A673 (cell line): ENCODE measurements around the gene CTTNBP2NL. TPM values are rescaled to one million over a fixed set of nuclear protein-coding genes. Genes with fewer than 3 reads are reported as not detected.

Source experiments
- Bru-seq: library from RNA; stranded (reverse); fragments of 400-500 nt; gene quantifications from one replicate; lab custom pipeline; 2021; lab: Mats Ljungman, UMichigan
- BruChase-seq, 2 experiments: library from RNA; stranded (reverse); fragments of 400-500 nt; gene quantifications; one replicate each; lab custom pipeline; 2021; lab: Mats Ljungman, UMichigan
- BruUV-seq: library from RNA; stranded (reverse); fragments of 400-500 nt; replicated peaks from 2 replicates; lab custom pipeline; 2021; lab: Mats Ljungman, UMichigan
- CTCF ChIA-PET: fragments of 300-600 bp; sonication (Branson Sonifier 250); formaldehyde crosslinking; loops from one replicate; lab custom pipeline; 2022; ENCODE audit warnings: antibody characterized with exemption; lab: Charles Lee
- POLR2A ChIA-PET: fragments of 300-600 bp; sonication (Branson Sonifier 250); formaldehyde crosslinking; loops from one replicate; lab custom pipeline; 2022; ENCODE audit warnings: antibody characterized with exemption; ENCODE audit not compliant: low non-redundant PET; lab: Charles Lee
- DNase-seq: peaks from one replicate; pipeline ENCODE4 v3.0.0-alpha.2; 2015; ENCODE audit warnings: low spot score
- H3K27ac ChIP-seq: fragments of 200-600 bp; sonication (generic); 2 replicates; pipeline ENCODE4 v1.5.1; 2016; ENCODE audit warnings: mixed run types, low read depth, mild to moderate bottlenecking, mixed read lengths, antibody characterized with exemption, low read length; ENCODE audit not compliant: poor library complexity, severe bottlenecking
- H3K27me3 ChIP-seq: fragments of 200-600 bp; sonication (generic); replicated peaks from 2 replicates; pipeline ENCODE4 v1.6.1; 2017; ENCODE audit warnings: mixed run types, low read depth, mild to moderate bottlenecking, mixed read lengths, antibody characterized with exemption, low read length; ENCODE audit not compliant: insufficient read depth, poor library complexity
- H3K36me3 ChIP-seq: fragments of 200-600 bp; sonication (generic); 2 replicates; pipeline ENCODE4 v1.6.1; 2016; ENCODE audit warnings: mixed run types, mild to moderate bottlenecking, mixed read lengths, antibody characterized with exemption, low read length; ENCODE audit not compliant: insufficient read depth, poor library complexity, severe bottlenecking
- H3K4me1 ChIP-seq: fragments of 200-600 bp; sonication (generic); 2 replicates; pipeline ENCODE4 v1.6.1; 2017; ENCODE audit warnings: mixed run types, mild to moderate bottlenecking, mixed read lengths, antibody characterized with exemption, low read length; ENCODE audit not compliant: insufficient read depth, poor library complexity, severe bottlenecking
- H3K4me3 ChIP-seq: fragments of 200-600 bp; sonication (generic); 2 replicates; pipeline ENCODE4 v1.5.1; 2016; ENCODE audit warnings: low read depth, mixed run types, mild to moderate bottlenecking, mixed read lengths, low read length; ENCODE audit not compliant: poor library complexity, severe bottlenecking
- H3K9me3 ChIP-seq: fragments of 200-600 bp; sonication (generic); 2 replicates; pipeline ENCODE4 v1.6.1; 2016; ENCODE audit warnings: mixed run types, low read depth, mild to moderate bottlenecking, mixed read lengths, antibody characterized with exemption, low read length; ENCODE audit not compliant: poor library complexity, severe bottlenecking
- CTCF ChIP-seq: fragments of 300-800, 200-600 bp; sonication (generic); conservative IDR thresholded peaks from 2 replicates; pipeline ENCODE4 v1.5.1; 2017; ENCODE audit warnings: low read depth, mild to moderate bottlenecking, antibody characterized with exemption, low read length, moderate library complexity, mixed read lengths
- EZH2 ChIP-seq: fragments of 200-600 bp; sonication (generic); IDR thresholded peaks from 2 replicates; pipeline ENCODE4 v1.6.1; 2017; ENCODE audit warnings: borderline replicate concordance, low read depth, mild to moderate bottlenecking, mixed read lengths, antibody characterized with exemption, low read length; ENCODE audit not compliant: poor library complexity, severe bottlenecking
- intact Hi-C: fragments of 100-400 bp; cut with micrococcal nuclease; formaldehyde crosslinking; loops from one replicate; pipeline ENCODE4 v1.10.0; 2022; ENCODE audit not compliant: unreplicated experiment
- long read RNA-seq: library from polyadenylated mRNA; stranded (forward); transcript quantifications from one replicate; pipeline ENCODE4 v2.0.0, GENCODE V29; 2022
- total RNA-seq: library from RNA; stranded (reverse); gene quantifications from 2 replicates; pipeline ENCODE4 v1.2.3, GENCODE V29; 2021

Gene CTTNBP2NL
- total RNA-seq (28.1 and 32.7 TPM in 2 replicates), Bru-seq, nascent RNA (percentile 79 among the genes with signal in this experiment), BruChase-seq, experiment 1, labeled RNA remaining after a 2-hour chase (percentile 79 among the genes with signal in this experiment), BruChase-seq, experiment 2, labeled RNA remaining after a 6-hour chase (percentile 68 among the genes with signal in this experiment)
- long read RNA-seq, full-length matches to known transcripts, result 18 of 30 reads
- long read RNA-seq, partial matches to known transcripts, result 7 of 30 reads
- long read RNA-seq, other reads (novel, unspliced or antisense), result 5 of 30 reads

- TF ChIP-seq CTCF, result no peak
- no peak for TF ChIP-seq EZH2
- Histone ChIP-seq H3K4me3 (peak within 1 kb of the TSS; percentile 99), H3K4me1 (peaks cover 41% of the 10 kb centered on the region), H3K27ac (peak within 1 kb of the TSS; percentile 82), H3K9me3 (no peaks in the 10 kb centered on the region), H3K27me3 (no peaks in the 10 kb centered on the region), H3K36me3 (no peaks in the 10 kb centered on the region)
- POLR2A ChIA-PET, result interaction anchor here (0.6 kb wide), 1 partner anchor 1389 kb away, joined by 3 read pairs; no protein-coding TSS in a partner anchor
- peak; percentile 99 for DNase-seq
- TSS peak; percentile 44 for BruUV-seq
- intact Hi-C loops, result loop anchor here (2.0 kb wide), 1 partner anchor 223 kb away; the partner anchor contains the start of genes CAPZA1 and ST7L
- CTCF ChIA-PET, result interaction anchor here (1.0 to 1.5 kb wide), 3 partner anchors 68 to 322 kb away, joined by 3 read pairs; a partner anchor contains a TSS
Observed at GRCh38 chr1:112395821-112396652, at the start of gene CTTNBP2NL. Gene CTTNBP2NL (plus strand): TSS chr1:112396214. CDS start chr1:112416166, 19,952 bp downstream.

GRCh38 chr1:112346801-112347350 lies 49.1 kb upstream of the CTTNBP2NL start:
- Histone ChIP-seq H3K4me3 (no peak overlapping the region), H3K27me3 (peaks cover 10% of the 10 kb centered on the region), H3K36me3 (no peaks in the 10 kb centered on the region), H3K9me3 (peaks cover 8% of the 10 kb centered on the region), H3K27ac (no peak overlapping the region), H3K4me1 (no peaks in the 10 kb centered on the region)
- CTCF ChIA-PET, result no interaction called here
- POLR2A ChIA-PET, result no interaction called here
- no peak for DNase-seq
- BruUV-seq, result no TSS peak
- intact Hi-C loops, result no loop called here
- no peak for TF ChIP-seq EZH2
- TF ChIP-seq CTCF, result no peak

GRCh38 chr1:112356765-112357164 lies 39.2 kb upstream of the CTTNBP2NL start:
- BruUV-seq, result no TSS peak
- TF ChIP-seq EZH2, result no peak
- TF ChIP-seq CTCF, result no peak
- intact Hi-C loops, result no loop called here
- no peaks in the 10 kb centered on the region for H3K36me3 ChIP-seq
- no peak overlapping the region for H3K27ac ChIP-seq
- ChIA-PET CTCF (interaction anchor here (0.5 kb wide), 1 partner anchor 260 kb away, joined by 3 read pairs; no protein-coding TSS in a partner anchor), POLR2A (no interaction called here)
- H3K27me3 ChIP-seq, result peaks cover 21% of the 10 kb centered on the region
- H3K4me3 ChIP-seq, result no peak overlapping the region
- DNase-seq, result no peak
- no peaks in the 10 kb centered on the region for H3K9me3 ChIP-seq
- H3K4me1 ChIP-seq, result no peaks in the 10 kb centered on the region
